Stimulated activated CD4-positive, alpha-beta T cell treated with anti-CD3 and anti-CD28 coated beads, Interleukin-2, amount 100 ng/mL, for 4 hours (primary cell): ENCODE data around the gene CNTN5.

Experiments used
- DNase-seq: peaks from one replicate; pipeline ENCODE4 v3.0.0-alpha.2; 2020; ENCODE audit warnings: low read depth

Gene CNTN5

DNA sequence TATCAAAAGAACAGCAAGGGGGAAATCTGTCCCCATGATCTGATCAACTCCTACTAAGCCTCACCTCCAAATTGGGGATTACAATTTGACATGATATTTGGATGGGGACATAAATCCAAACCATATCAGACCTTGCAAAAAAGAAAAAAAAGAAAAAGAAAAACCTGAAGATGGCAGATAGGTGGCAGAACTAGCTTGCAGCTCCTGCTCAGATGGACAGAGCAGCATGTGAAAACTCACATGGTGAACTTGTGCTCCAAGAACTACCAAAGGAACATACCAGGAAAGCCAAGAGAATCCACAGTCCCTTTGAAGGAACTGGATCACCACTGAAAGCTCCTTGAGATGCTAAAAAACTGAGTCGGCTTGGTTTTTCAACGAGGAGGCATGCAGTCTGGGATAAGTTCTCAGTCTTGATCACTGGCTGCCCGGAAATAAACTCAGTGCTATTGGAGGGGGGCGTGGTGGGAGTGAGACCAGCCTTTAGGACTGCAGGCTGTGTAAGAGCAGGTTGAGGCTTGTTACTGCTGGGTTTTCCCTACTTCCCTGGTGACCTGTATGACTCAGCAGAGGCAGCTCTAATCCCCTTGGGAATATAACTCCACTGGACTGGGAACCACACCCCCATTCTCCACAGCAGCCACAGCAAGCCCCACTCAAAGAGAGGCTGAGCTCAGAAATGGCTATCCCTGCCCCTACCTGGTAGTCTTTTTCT lies 1308.0 kb downstream of the CNTN5 start:
- no peak for DNase-seq

DNA sequence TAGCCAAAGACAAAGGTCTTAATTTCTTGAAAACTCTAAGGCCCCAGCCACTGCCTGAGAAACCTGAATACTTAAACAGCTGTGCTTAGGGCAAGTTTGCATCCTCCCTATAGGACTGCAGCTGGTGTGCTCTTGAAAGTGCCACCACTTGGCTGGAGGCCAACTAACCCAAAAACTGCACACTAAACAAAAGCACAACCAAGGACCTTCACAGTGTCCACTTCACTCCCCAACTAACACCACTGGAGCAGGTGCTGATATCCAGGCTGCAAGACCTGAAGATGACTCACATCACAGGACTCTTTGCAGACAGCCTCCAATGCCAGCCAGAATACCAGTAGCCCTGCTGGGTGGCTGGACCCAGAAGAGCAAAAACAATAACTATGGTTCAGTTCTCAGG lies 1308.6 kb downstream of the CNTN5 start:
- DNase-seq: no peak

DNA sequence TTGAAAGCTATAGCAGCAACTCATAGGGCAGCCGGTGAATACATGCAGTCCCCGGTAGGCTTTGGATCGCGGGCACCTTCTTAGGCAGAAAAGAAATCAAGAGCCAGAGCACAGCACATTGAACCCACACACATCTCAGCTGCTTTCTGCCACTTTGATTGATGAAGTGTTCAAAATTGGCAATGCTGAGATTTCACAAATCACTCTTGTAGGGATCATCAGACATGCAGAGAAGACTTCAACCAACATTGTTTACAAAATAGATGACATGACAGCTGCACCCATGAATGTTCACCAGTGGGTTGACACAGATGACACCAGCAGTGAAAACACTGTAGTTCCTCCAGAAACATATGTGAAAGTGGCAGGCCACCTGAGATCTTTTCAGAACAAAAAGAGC lies 1316.1 kb downstream of the CNTN5 start:
- no peak for DNase-seq

DNA sequence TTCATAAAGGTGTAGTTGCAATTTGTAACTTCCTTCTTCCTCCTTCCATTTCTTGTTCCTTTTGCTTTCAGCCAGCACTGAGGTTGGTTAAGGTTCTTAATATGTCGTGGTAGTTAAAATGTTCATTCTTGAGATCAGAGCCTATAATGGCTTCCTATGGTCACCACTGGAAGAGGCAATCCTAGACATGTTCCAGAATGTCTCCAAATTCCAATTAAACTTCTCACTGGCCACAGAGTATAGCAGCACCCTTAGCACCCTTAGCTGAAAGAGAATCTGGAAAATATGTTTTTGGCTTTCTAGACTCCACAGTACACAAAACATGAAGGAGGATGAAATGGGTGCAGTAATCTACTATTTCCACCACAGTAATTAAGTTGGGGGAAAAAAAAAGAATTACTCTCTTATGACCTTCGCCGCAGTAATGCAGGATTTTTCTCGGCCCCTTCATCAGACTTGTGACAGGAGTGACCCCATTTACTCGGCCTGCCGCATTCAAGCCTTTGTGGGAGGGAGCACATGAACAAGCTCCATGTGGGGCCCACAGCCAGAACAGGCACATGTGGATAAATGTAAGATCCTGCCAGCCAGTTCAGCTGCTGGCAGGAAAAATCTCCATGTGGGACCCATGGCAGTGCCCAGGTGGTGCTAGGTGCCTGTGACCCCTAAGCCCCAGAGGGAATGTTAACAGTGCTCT lies 1317.5 kb downstream of the CNTN5 start:
- no peak for DNase-seq

DNA sequence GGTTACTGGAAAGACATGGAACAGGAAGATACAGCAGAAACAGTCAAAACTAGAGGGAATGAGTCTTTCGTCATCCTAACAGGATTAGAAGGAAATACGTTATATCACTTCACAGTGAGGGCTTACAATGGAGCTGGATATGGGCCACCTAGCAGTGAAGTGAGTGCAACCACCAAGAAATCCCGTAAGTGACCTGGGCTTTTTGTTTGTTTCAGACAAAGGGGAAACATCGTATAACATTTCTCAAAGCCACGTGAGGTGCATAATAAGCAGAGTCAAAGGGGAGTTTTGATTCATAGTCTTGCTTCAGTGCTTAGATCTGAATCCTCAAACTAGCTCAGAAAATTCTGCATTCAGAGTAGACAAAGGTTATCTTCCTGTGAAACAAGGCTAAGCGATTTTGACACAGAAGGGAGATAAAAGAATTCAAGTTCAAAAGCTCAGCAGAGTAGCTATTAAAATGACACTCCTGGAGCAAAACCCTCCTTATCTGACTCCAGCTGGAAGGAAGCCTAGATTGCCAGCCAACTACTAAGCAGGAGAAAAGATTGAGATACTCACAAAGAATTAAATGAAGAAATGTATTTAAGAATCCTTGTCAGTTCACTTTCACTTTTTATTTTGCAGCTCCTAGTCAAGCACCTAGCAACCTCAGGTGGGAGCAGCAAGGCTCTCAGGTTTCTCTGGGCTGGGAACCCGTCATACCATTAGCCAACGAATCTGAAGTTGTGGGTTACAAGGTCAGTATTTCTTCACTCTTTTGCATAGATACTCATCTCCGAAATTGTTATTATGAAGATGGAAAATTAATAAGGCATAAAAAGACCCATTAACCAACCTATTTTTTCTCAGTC lies 1319.9 kb downstream of the CNTN5 start:
- DNase-seq: no peak

DNA sequence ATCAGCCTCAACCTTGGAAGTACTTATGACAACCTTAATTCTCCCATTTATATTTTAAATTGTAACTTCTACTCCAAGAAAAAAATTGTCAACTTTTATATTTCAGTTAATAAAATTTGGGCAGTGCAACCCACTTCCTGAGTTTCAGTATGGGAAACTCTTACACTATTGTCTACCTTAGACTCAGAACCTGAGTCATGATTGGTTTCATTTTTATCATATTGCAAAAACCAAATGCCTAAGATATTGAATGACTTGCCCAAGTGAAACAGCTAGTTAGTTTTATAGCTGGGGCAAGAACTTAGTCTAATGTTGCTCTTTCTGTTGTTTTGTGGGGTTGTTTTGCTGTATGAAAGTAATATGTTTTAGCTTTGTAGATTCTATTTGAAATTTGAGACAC lies 1332.3 kb downstream of the CNTN5 start:
- no peak for DNase-seq

DNA sequence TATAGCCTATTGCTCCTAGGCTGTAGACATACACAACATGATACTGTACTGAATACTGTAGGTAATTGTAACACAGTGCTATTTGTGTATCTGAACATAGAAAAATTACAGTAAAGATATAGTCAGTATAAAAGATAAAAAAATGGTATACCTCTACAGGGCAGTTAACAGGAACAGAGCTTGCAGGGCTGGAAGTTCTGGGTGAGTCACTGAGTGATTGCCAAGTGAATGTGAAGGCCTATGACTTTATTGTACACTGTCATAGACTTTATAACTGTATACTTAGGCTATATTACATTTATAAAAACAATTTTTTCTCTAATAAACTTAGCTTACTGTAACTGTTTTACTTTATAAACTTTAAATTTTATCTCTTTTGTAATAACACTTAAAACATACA lies 1334.0 kb downstream of the CNTN5 start:
- no peak for DNase-seq

DNA sequence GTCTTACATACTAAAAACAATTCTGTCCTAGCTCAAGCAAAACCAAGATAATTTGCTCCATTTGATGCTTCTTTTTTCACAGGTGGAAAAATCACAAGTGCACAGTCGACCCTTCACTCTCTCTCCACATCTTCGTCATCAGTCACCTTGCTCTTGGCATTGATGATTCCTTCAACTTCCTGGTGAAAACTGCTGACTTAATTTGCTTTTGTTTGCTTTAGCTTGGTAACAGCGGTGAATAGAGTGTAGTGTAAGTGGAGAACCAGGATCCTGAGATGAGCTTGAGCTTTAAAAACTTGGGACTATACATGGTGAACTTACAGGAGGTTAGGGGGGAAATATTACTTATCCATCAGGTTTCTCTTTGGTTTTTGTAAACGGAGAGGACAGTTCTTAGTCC lies 1335.3 kb downstream of the CNTN5 start:
- no peak for DNase-seq

DNA sequence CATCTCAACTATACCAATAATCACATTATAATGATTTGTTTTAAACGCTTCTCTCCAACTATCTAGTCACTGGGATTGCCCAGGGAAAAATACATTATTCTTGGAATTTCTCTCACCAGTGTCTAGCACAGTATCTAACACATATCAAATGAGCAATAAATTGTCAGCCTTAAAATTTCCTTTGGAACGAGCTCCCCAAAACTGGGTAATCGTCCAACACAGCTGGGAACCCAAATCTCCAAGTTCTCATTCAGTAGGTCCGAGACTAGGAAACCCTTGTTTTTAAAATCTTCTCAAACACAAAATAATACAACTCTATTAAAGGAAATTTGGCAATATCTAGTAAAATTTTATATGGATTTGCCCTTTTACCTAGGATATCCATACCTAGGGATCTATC lies 1338.5 kb downstream of the CNTN5 start:
- no peak for DNase-seq

DNA sequence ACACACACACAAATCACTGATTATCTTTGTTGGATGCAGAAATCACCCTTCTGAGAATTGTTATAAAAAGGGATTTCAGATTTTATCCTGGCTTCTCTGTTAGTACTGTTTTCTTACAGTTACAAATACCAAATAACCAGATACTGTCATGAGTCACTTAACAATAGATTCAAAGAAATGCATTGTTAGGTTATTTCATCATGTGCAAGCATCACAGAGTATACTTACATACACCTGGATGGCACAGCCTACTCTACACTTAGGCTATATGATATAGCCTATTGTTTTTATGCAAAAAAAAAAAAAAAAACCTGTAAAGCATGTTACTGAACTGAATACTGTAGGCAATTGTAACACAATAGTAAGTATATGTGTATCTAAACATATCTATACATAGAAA lies 1347.1 kb downstream of the CNTN5 start:
- DNase-seq: no peak

DNA sequence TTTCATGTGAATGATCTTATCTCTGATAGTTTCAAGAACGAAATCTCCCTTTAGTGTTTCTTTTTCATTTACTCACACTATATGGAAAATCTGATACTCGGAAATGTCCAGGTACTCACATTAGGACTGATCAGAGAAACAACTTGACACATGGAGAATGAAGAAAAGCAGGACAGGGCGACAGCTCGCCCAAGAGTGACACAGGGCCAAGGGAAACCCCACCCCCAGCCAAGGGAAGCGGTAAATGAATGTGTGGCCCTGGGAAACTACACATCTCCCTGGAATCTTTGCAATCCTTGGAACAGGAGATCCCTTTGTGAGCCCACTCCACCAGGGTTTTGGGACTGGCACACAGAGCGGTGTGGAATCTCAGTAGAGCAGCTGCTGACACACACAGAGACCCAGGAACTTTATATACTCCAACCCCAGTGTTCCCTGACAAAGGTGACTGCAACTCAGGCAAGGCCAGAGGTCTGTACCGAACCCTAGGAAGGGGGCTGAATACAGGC lies 1362.7 kb downstream of the CNTN5 start:
- DNase-seq: no peak

DNA sequence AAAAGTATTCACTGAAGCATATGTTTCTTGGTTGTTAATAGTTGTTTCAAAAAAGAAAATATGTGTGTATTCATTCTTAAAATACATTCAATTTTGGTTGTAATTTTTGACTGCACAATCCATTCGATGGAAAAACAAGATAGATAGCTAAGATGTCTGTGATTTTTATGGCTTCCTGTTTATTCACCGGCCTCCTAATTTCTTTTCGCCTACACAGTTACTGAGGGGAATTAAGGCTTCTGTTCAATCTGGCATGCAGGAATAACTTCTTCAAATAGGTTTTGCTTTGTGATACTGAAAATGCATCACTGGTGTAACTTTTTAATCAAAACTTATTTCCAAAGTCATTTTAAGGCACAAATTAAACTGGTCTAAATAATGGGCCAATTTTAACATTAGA lies 1375.5 kb downstream of the CNTN5 start:
- DNase-seq: no peak

DNA sequence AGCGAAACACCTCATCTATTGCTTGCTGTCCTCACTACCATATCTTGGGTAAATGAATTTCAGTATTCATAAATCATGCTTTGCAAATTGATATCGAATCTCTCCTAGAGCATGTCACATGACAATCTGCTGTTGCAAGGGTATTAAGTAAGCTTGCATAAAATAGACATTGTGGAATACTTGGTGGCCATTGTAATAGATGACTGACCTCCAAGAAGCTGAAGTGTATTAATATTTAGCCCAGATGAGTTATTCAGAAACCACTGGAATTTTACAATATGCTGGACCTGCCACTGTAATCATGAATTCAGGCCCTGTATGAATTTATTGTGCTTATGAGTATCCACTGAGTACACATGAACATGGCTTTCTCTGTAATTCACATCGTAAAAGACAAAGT lies 1376.7 kb downstream of the CNTN5 start:
- no peak for DNase-seq

DNA sequence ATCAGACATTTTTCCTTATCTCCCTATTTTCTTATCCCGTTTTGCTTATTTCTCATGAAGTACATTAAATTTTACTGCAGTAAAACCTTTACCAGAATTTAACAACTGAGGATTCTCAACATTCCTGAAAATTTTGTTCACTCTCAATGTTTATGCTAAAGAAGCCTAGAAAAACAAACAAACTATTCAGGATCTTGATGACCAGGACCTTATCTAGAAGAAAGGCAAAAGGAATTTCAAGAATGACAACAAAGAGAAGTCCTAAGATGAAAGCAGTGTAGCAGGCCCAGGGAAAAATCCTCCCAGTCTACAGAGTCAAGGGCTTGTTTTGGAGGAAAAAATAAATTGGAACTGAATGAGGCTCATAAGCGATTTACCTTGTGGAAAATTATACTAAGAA lies 1383.1 kb downstream of the CNTN5 start:
- no peak for DNase-seq

DNA sequence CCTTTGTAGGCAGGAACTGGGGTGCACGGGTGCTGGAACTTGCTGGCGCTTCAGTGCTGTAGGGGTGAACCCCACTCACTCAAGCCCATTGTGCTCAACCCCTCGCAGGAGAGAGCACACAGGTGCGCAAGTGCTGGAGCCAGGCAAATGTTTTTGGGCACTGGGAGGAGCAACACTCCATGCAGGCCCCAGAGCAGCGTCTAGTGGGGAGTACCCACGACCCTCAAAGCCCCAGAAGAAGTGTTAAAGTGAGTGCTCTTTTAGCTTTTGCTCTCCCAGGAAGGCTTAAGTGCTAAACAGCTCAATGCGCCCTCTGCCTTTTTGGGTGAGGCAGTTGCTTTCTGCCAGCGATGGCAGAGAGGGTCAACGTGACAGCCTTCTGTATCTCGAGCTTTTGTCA lies 1384.2 kb downstream of the CNTN5 start:
- DNase-seq: no peak
